ENCODE data around the gene RPL36A.

RPL36A gene

DNA sequence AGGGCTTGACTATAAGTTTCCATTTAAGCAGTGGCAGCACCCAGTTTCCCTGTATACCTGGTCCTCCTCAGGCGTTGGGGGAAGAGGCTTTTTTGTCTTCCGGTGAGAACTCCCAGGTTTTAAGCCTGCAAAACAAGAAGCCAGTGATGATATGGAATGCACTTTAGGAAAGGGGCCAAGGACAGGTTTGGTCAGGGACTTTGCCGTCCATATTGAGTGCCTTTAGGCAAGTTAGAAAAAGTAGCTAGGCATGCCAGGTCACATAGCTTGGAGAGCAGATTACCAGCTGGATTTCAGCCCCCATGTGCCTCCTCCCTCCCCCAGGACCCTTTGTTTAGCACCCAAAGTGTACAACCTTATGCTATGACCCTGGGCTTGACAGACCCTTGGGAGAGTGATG is 28.7 kb upstream of the RPL36A start:
- Histone ChIP-seq H3K9ac (ENCODE audit: low read length) (no peak overlapping the region), H3K4me2 (ENCODE audit: low read length) (no peak overlapping the region), H3K4me3 (ENCODE audit: low read length) (no peak overlapping the region), H3K79me2 (ENCODE audit: low read length) (no peaks in the 10 kb centered on the region), H3K27ac (ENCODE audit: low read length) (no peak overlapping the region), H3K4me1 (ENCODE audit: low read length) (peaks cover 8% of the 10 kb centered on the region; the same call in 1 of the 2 replicates), H2AFZ (ENCODE audit: low read depth, low read length) (no peak overlapping the region), H4K20me1 (ENCODE audit: insufficient read depth, low read length) (no peaks in the 10 kb centered on the region), H3K27me3 (ENCODE audit: low read depth, low read length) (no peaks in the 10 kb centered on the region), H3K36me3 (replicated peaks; ENCODE audit: low read depth, low read length) (peaks cover 42% of the 10 kb centered on the region), H3K9me3 (ENCODE audit: insufficient read depth, low read length) (no peaks in the 10 kb centered on the region)
- TF ChIP-seq CTCF (IDR thresholded peaks at IDR 0.05; ENCODE audit: low read depth, low read length) (no peak), EZH2phosphoT487 (IDR thresholded peaks at IDR 0.05; ENCODE audit: low read depth) (no peak)

DNA sequence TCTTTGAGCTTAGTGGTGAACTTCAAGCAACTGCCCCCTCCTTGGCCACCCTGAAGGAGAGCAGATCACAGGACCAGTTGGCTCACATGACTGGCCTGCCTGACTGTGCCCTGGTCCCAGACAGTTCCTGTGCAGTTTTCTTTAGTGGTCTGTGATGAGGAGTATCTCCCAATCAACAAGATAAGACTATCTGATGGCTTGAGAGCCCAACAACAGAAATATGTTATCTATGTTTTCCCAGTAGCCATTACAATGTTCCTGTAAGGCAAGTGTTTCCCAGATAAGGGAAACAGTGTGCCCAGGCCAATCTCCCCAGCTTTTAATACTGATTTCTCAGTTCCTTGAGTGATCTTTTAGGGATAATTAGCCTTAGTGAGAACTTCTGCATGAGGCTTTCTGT is 28.1 kb upstream of the RPL36A start:
- TF ChIP-seq EZH2phosphoT487 (IDR thresholded peaks at IDR 0.05; ENCODE audit: low read depth) (no peak), CTCF (IDR thresholded peaks at IDR 0.05; ENCODE audit: low read depth, low read length) (no peak)
- H3K9ac ChIP-seq (ENCODE audit: low read length): no peak overlapping the region
- H3K4me1 ChIP-seq (ENCODE audit: low read length): peaks cover 8% of the 10 kb centered on the region; the same call in 1 of the 2 replicates
- no peak overlapping the region for H2AFZ ChIP-seq (ENCODE audit: low read depth, low read length)
- peaks cover 37% of the 10 kb centered on the region for H3K36me3 ChIP-seq (replicated peaks; ENCODE audit: low read depth, low read length)
- no peak overlapping the region for H3K4me2 ChIP-seq (ENCODE audit: low read length)
- no peaks in the 10 kb centered on the region for H3K27me3 ChIP-seq (ENCODE audit: low read depth, low read length)
- H3K4me3 ChIP-seq (ENCODE audit: low read length): no peak overlapping the region
- no peaks in the 10 kb centered on the region for H3K9me3 ChIP-seq (ENCODE audit: insufficient read depth, low read length)
- no peaks in the 10 kb centered on the region for H4K20me1 ChIP-seq (ENCODE audit: insufficient read depth, low read length)
- H3K79me2 ChIP-seq (ENCODE audit: low read length): no peaks in the 10 kb centered on the region
- H3K27ac ChIP-seq (ENCODE audit: low read length): no peak overlapping the region

DNA sequence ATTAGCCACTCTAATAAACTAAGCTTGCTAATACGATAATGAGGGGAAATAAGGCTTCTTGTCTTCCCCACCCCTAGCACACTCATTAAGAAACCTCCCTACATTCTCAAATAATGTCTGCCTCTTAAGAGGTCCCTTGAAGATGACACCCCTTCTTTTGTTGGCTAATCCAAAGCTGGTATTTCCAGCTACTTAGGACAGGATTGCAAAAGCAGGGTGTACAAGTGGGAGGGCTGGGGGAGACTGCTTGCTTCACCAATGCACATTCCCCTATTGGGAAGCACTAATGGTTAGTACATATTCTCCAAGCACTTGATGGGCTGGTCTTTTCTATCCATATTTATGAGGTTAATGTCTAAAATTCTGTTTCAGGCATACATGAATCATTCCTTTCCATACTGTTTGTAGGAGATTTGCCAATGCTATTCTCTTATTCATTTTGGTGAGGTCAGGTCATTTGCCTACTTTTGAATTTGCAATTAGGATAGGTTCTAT is 25.5 kb upstream of the RPL36A start:
- H3K79me2 ChIP-seq (ENCODE audit: low read length): no peaks in the 10 kb centered on the region
- H3K27ac ChIP-seq (ENCODE audit: low read length): no peak overlapping the region
- H2AFZ ChIP-seq (ENCODE audit: low read depth, low read length): no peak overlapping the region
- no peaks in the 10 kb centered on the region for H3K27me3 ChIP-seq (ENCODE audit: low read depth, low read length)
- TF ChIP-seq CTCF (IDR thresholded peaks at IDR 0.05; ENCODE audit: low read depth, low read length) (no peak), EZH2phosphoT487 (IDR thresholded peaks at IDR 0.05; ENCODE audit: low read depth) (no peak)
- no peaks in the 10 kb centered on the region for H3K9me3 ChIP-seq (ENCODE audit: insufficient read depth, low read length)
- no peaks in the 10 kb centered on the region for H4K20me1 ChIP-seq (ENCODE audit: insufficient read depth, low read length)
- no peak overlapping the region for H3K4me3 ChIP-seq (ENCODE audit: low read length)
- peaks cover 44% of the 10 kb centered on the region for H3K36me3 ChIP-seq (replicated peaks; ENCODE audit: low read depth, low read length)
- peaks cover 4% of the 10 kb centered on the region for H3K4me1 ChIP-seq (ENCODE audit: low read length)
- H3K4me2 ChIP-seq (ENCODE audit: low read length): no peak overlapping the region
- no peak overlapping the region for H3K9ac ChIP-seq (ENCODE audit: low read length)

DNA sequence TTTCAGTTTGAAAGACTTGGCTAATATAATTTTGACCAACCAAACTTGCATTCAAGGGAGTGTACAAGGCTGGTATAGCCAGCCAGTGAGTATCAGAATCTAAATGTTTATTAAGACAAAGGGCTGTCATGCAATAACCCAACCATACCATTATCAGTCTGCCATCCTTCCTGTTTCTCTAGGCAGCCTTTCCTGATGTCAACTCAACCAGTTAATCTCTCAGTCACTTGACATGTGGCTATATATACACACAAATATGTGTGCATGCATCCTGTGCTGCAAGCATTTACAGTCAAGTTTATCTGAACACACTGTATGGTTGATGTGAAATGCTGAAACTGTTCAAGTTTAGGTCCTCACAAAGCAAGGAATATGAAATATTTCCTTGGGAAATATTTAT is 22.0 kb upstream of the RPL36A start:
- Histone ChIP-seq H3K9ac (ENCODE audit: low read length) (no peak overlapping the region), H2AFZ (ENCODE audit: low read depth, low read length) (no peak overlapping the region), H3K4me2 (ENCODE audit: low read length) (no peak overlapping the region)

More for the DNA sequence above, 22.0 kb upstream of the RPL36A start:
- peaks cover 40% of the 10 kb centered on the region for H3K36me3 ChIP-seq (replicated peaks; ENCODE audit: low read depth, low read length)
- no peak for TF ChIP-seq CTCF (IDR thresholded peaks at IDR 0.05; ENCODE audit: low read depth, low read length)
- no peak for TF ChIP-seq EZH2phosphoT487 (IDR thresholded peaks at IDR 0.05; ENCODE audit: low read depth)
- no peaks in the 10 kb centered on the region for H3K9me3 ChIP-seq (ENCODE audit: insufficient read depth, low read length)
- H3K79me2 ChIP-seq (ENCODE audit: low read length): no peaks in the 10 kb centered on the region
- 0 out of 2 replicates have a peak, but pooled peaks cover 3% of the 10 kb centered on the region for H4K20me1 ChIP-seq (ENCODE audit: insufficient read depth, low read length)
- peaks cover 23% of the 10 kb centered on the region for H3K4me1 ChIP-seq (ENCODE audit: low read length)
- H3K27me3 ChIP-seq (ENCODE audit: low read depth, low read length): no peaks in the 10 kb centered on the region
- H3K4me3 ChIP-seq (ENCODE audit: low read length): no peak overlapping the region
- no peak overlapping the region for H3K27ac ChIP-seq (ENCODE audit: low read length)
